H1 (cell line): Measurements from ENCODE around the gene PFN3. TPM values are rescaled to one million over a fixed set of nuclear protein-coding genes. Genes with fewer than 3 reads are reported as not detected.
A peak's percentile ranks its signal among the peaks of the same experiment; 100 is the strongest.

ENCODE experiments used
- CTCF ChIA-PET: fragments of 300-600 bp; sonication (Branson Sonifier 250); formaldehyde crosslinking; loops from one replicate; lab custom pipeline; 2021; ENCODE audit not compliant: partially characterized antibody; lab: Charles Lee
- POLR2A ChIA-PET: fragments of 300-600 bp; sonication (Branson Sonifier 250); formaldehyde crosslinking; loops from one replicate; lab custom pipeline; 2021; ENCODE audit warnings: inconsistent platforms; ENCODE audit not compliant: partially characterized antibody; lab: Charles Lee
- DNase-seq, 2 experiments: peaks; one replicate each; pipeline versions ENCODE4 v3.0.0 to v3.0.0-alpha.2; 2010 to 2022; ENCODE audit warnings: low spot score in 2 of 2, low read depth in 1 of 2, mixed read lengths in 1 of 2
- FAIRE-seq: peaks from 2 replicates; lab custom pipeline; 2011; peaks lifted over from hg19 to GRCh38; lab: Jason Lieb, UNC
- H2AFZ ChIP-seq: 2 replicates; pipeline ENCODE4 v1.8.1; 2012; ENCODE audit warnings: low read length, inconsistent platforms
- H2AK5ac ChIP-seq: 2 replicates; pipeline ENCODE4 v1.6.1; 2013; ENCODE audit warnings: low read depth, low read length
- H2BK120ac ChIP-seq: replicated peaks from 2 replicates; pipeline ENCODE3; 2013; ENCODE audit warnings: low read depth, low read length, inconsistent platforms
- H2BK12ac ChIP-seq: 2 replicates; pipeline ENCODE4 v1.6.1; 2013; ENCODE audit warnings: low read depth, low read length
- H2BK15ac ChIP-seq: 2 replicates; pipeline ENCODE4 v1.6.1; 2013; ENCODE audit warnings: low read length
- H2BK20ac ChIP-seq: 2 replicates; pipeline ENCODE4 v1.6.1; 2013; ENCODE audit warnings: low read length
- H2BK5ac ChIP-seq: 2 replicates; pipeline ENCODE4 v1.6.1; 2013; ENCODE audit warnings: low read depth, low read length
- H3K14ac ChIP-seq: 2 replicates; pipeline ENCODE4 v1.6.1; 2013; ENCODE audit warnings: inconsistent platforms; ENCODE audit not compliant: insufficient read length
- H3K18ac ChIP-seq: 2 replicates; pipeline ENCODE4 v1.6.1; 2013; ENCODE audit warnings: low read length; ENCODE audit errors: extremely low read depth
- H3K23ac ChIP-seq: 2 replicates; pipeline ENCODE4 v1.6.1; 2013; ENCODE audit warnings: inconsistent platforms; ENCODE audit not compliant: insufficient read length
- H3K23me2 ChIP-seq: 2 replicates; pipeline ENCODE4 v1.6.1; 2013; ENCODE audit warnings: low read depth, low read length
- H3K27ac ChIP-seq: 2 replicates; pipeline ENCODE4 v1.6.1; 2011; ENCODE audit warnings: low read depth, low read length, inconsistent platforms
- H3K27me3 ChIP-seq, 4 experiments: replicated peaks in 1 of 4; 1 replicate in 1 of 4; 2 replicates in 3 of 4; pipeline versions ENCODE4 v1.6.1 to v1.8.1; 2011 to 2013; ENCODE audit warnings: low read length in 3 of 4, mild to moderate bottlenecking in 3 of 4, inconsistent platforms in 2 of 4, mixed read lengths in 2 of 4, moderate library complexity in 1 of 4; ENCODE audit not compliant: control insufficient read depth in 3 of 4, insufficient read depth in 3 of 4; ENCODE audit errors: extremely low read depth in 1 of 4
- H3K36me3 ChIP-seq, 4 experiments: 2 replicates each; pipeline versions ENCODE4 v1.6.1 to v1.8.1; 2011 to 2013; ENCODE audit warnings: mild to moderate bottlenecking in 4 of 4, low read length in 3 of 4, moderate library complexity in 2 of 4, control low read depth in 1 of 4, inconsistent platforms in 1 of 4; ENCODE audit not compliant: insufficient read depth in 4 of 4, control insufficient read depth in 2 of 4
- H3K4ac ChIP-seq: replicated peaks from 2 replicates; pipeline ENCODE3; 2013; ENCODE audit warnings: low read length, low read depth, mixed read lengths, inconsistent platforms; ENCODE audit not compliant: insufficient read length
- H3K4me1 ChIP-seq, 4 experiments: replicated peaks in 1 of 4; 1 replicate in 1 of 4; 2 replicates in 3 of 4; pipeline versions ENCODE4 v1.6.1 to v1.8.1; 2011 to 2013; ENCODE audit warnings: low read length in 3 of 4, inconsistent platforms in 2 of 4, mixed read lengths in 1 of 4; ENCODE audit not compliant: insufficient read depth in 4 of 4, control insufficient read depth in 3 of 4
- H3K4me2 ChIP-seq, 2 experiments: 2 replicates each; pipeline versions ENCODE4 v1.6.1 to v1.8.1; 2011 to 2013; ENCODE audit warnings: low read depth in 2 of 2, low read length in 2 of 2, control low read depth in 1 of 2, inconsistent platforms in 1 of 2, mild to moderate bottlenecking in 1 of 2; ENCODE audit not compliant: insufficient read depth in 1 of 2
- H3K4me3 ChIP-seq, 4 experiments: fragments of 200-600, 300-600 bp in 1 of 4; sonication (generic), shearing (Covaris generic), sonication (Bioruptor Twin) in 1 of 4; 2 replicates each; pipeline versions ENCODE4 v1.5.1 to v1.8.1; 2011 to 2016; ENCODE audit warnings: low read length in 4 of 4, low read depth in 3 of 4, control low read depth in 2 of 4, inconsistent platforms in 2 of 4, mild to moderate bottlenecking in 2 of 4, mixed read lengths in 1 of 4, moderate library complexity in 1 of 4; ENCODE audit not compliant: insufficient read depth in 2 of 4; ENCODE audit errors: extremely low read depth in 1 of 4
- H3K56ac ChIP-seq: replicated peaks from 2 replicates; pipeline ENCODE3; 2013; ENCODE audit warnings: low read depth, mild to moderate bottlenecking, mixed read lengths, low read length, inconsistent platforms; ENCODE audit not compliant: insufficient read length
- H3K79me1 ChIP-seq: 2 replicates; pipeline ENCODE4 v1.6.1; 2013; ENCODE audit warnings: low read depth, low read length, control low read depth
- H3K79me2 ChIP-seq, 2 experiments: 2 replicates each; pipeline versions ENCODE4 v1.6.1 to v1.8.1; 2012 to 2013; ENCODE audit warnings: low read length in 2 of 2, mild to moderate bottlenecking in 2 of 2, inconsistent platforms in 1 of 2; ENCODE audit not compliant: insufficient read depth in 2 of 2, control insufficient read depth in 1 of 2
- H3K9ac ChIP-seq, 4 experiments: replicated peaks in 1 of 4; 1 replicate in 1 of 4; 2 replicates in 3 of 4; pipeline versions ENCODE4 v1.6.1 to v1.8.1; 2011 to 2013; ENCODE audit warnings: low read depth in 3 of 4, low read length in 3 of 4, control low read depth in 2 of 4, mild to moderate bottlenecking in 2 of 4, moderate library complexity in 2 of 4, inconsistent platforms in 1 of 4; ENCODE audit errors: extremely low read depth in 1 of 4
- H3K9me3 ChIP-seq, 2 experiments: 2 replicates each; pipeline versions ENCODE4 v1.6.1 to v1.8.1; 2012 to 2013; ENCODE audit warnings: mild to moderate bottlenecking in 2 of 2, moderate library complexity in 2 of 2, control low read depth in 1 of 2, inconsistent platforms in 1 of 2, low read depth in 1 of 2, low read length in 1 of 2, mixed read lengths in 1 of 2; ENCODE audit not compliant: insufficient read depth in 2 of 2
- H4K20me1 ChIP-seq, 2 experiments: replicated peaks in 1 of 2; 2 replicates each; pipeline versions ENCODE3 to v1.8.1; 2011 to 2013; ENCODE audit warnings: inconsistent platforms in 2 of 2, low read length in 2 of 2, mild to moderate bottlenecking in 1 of 2; ENCODE audit not compliant: insufficient read depth in 2 of 2, control insufficient read depth in 1 of 2
- H4K5ac ChIP-seq: 2 replicates; pipeline ENCODE4 v1.6.1; 2013; ENCODE audit warnings: low read length, low read depth, mixed read lengths, inconsistent platforms; ENCODE audit not compliant: insufficient read length
- H4K8ac ChIP-seq: 2 replicates; pipeline ENCODE4 v1.8.0; 2013; ENCODE audit warnings: mild to moderate bottlenecking, moderate library complexity, low read length, inconsistent platforms; ENCODE audit not compliant: insufficient read depth; ENCODE audit errors: extremely low read depth
- H4K91ac ChIP-seq: replicated peaks from 2 replicates; pipeline ENCODE3; 2013; ENCODE audit warnings: low read length, mixed read lengths, inconsistent platforms; ENCODE audit not compliant: insufficient read length
- ATF3 ChIP-seq: IDR thresholded peaks from 2 replicates; pipeline ENCODE4 v1.6.1; 2011; ENCODE audit warnings: low read depth, mild to moderate bottlenecking, low read length; ENCODE audit not compliant: insufficient read depth
- E2F6 ChIP-seq: IDR thresholded peaks from 2 replicates; pipeline ENCODE4 v1.6.1; 2012; ENCODE audit warnings: inconsistent platforms
- GTF2F1 ChIP-seq: IDR thresholded peaks from 2 replicates; pipeline ENCODE4 v1.6.1; 2012; ENCODE audit warnings: low read depth, low read length, improper control_type of control experiment, borderline replicate concordance
- POLR2AphosphoS5 ChIP-seq: IDR thresholded peaks from 2 replicates; pipeline ENCODE4 v1.6.1; 2011; ENCODE audit warnings: low read depth, low read length
- SP2 ChIP-seq: IDR thresholded peaks from 2 replicates; pipeline ENCODE4 v1.6.1; 2012; ENCODE audit warnings: mild to moderate bottlenecking, low read length, inconsistent platforms
- WGBS, 2 experiments: shearing (Covaris generic) in 1 of 2; methylation state at CpG; one replicate each; pipeline versions ENCODE4 v1.1.6 to v1.1.7; 2013 to 2015; ENCODE audit warnings: low lambda C conversion rate in 2 of 2, mixed read lengths in 2 of 2, inconsistent platforms in 1 of 2, low coverage in 1 of 2, missing lambda C conversion rate in 1 of 2; ENCODE audit not compliant: insufficient replicate concordance in 2 of 2, insufficient coverage in 1 of 2, insufficient read length in 1 of 2; ENCODE audit errors: extremely low coverage in 1 of 2, missing lambda C conversion rate in 1 of 2; 5-methylcytosine and 5-hydroxymethylcytosine counted together
- polyA plus RNA-seq, 7 experiments: library from polyadenylated mRNA; depleted of rRNA in 3 of 7; stranded (reverse) in 5 of 7; unstranded in 2 of 7; fragments of >200 nt in 5 of 7; fragments of 200-250 nt in 2 of 7; gene quantifications; 1 replicate in 5 of 7; 2 replicates in 1 of 7; 4 replicates in 1 of 7; pipeline versions ENCODE4 v1.2.1 to v1.2.3, GENCODE V29; 2011 to 2013; ENCODE audit warnings: missing spikeins in 2 of 7, mixed read lengths in 2 of 7
- total RNA-seq: library from RNA; stranded (reverse); fragmentation: NEBNext Ultra II Directional; extraction: Animal tissue kit (Norgen Biotek cat#: 25700); gene quantifications from 2 replicates; pipeline ENCODE4 v1.2.1, GENCODE V29; 2021

Gene PFN3
- total and polyA plus RNA-seq, 2 of the 8 experiments (the other 6 are each of a cell fraction or from before 2014, with no cell fraction given), result not detected

GRCh38 chr5:177438468-177438867, 38.0 kb upstream of the PFN3 start:
- ChIA-PET CTCF (interaction anchor here (0.8 to 23.6 kb wide), 6 partner anchors 15 to 120 kb away, joined by 3 to 430 read pairs (median 189); partner anchors contain the start of genes F12, PFN3 and SLC34A1), POLR2A (interaction anchor here (1.7 to 67.5 kb wide), 5 partner anchors 15 to 48 kb away, joined by 4 to 3349 read pairs (median 143); partner anchors contain the start of genes DBN1, DOK3, GRK6 and PDLIM7)
- no peaks in the 10 kb centered on the region for H3K27me3 ChIP-seq
- H3K4ac ChIP-seq, result no peak overlapping the region
- no peak overlapping the region for H2BK12ac ChIP-seq
- peaks cover 0 to 8% of the 10 kb centered on the region in 2 experiments for H4K20me1 ChIP-seq
- no peak overlapping the region for H3K14ac ChIP-seq
- H3K9ac ChIP-seq, result no peak overlapping the region
- H4K91ac ChIP-seq, result no peak overlapping the region
- H3K18ac ChIP-seq, result no peak overlapping the region
- H2BK120ac ChIP-seq, result no peak overlapping the region
- DNase-seq (no peak), FAIRE-seq (no peak)
- no peak overlapping the region for H2AK5ac ChIP-seq
- no peak overlapping the region for H3K23ac ChIP-seq
- no peak overlapping the region for H4K5ac ChIP-seq
- no peaks in the 10 kb centered on the region for H3K79me1 ChIP-seq
- H2AFZ ChIP-seq, result no peak overlapping the region
- no peaks in the 10 kb centered on the region for H3K79me2 ChIP-seq
- H3K23me2 ChIP-seq, result no peaks in the 10 kb centered on the region
- H3K9me3 ChIP-seq, result no peaks in the 10 kb centered on the region
- no peak overlapping the region for H2BK5ac ChIP-seq
- no peak overlapping the region for H2BK20ac ChIP-seq
- no peak overlapping the region for H2BK15ac ChIP-seq
- H3K36me3 ChIP-seq, result peaks cover 6 to 29% (median 18%) of the 10 kb centered on the region in 4 experiments; a peak in 6 of 8 replicates
- WGBS, 2 experiments, result 92% methylated on average over 10 of the region's 10 CpGs; no CpG with 5 or more reads in 1 of the 2 experiments
- no peak overlapping the region for H3K27ac ChIP-seq
- no peak overlapping the region for H4K8ac ChIP-seq
- no peak for TF ChIP-seq SP2
- TF ChIP-seq GTF2F1, result no peak
- no peak for TF ChIP-seq E2F6
- 0 out of 2 replicates have a peak, but pooled peaks have one; percentile 47 for TF ChIP-seq POLR2AphosphoS5
- TF ChIP-seq ATF3, result no peak
- H3K4me2 ChIP-seq, result no peak overlapping the region
- no peak overlapping the region for H3K56ac ChIP-seq
- H3K4me1 ChIP-seq, result peaks cover 0 to 5% (median 2%) of the 10 kb centered on the region in 4 experiments; a peak in 3 of 7 replicates
- no peak overlapping the region for H3K4me3 ChIP-seq
